GM18505 (cell line): Measurements from ENCODE around the gene C6orf141.

Experiments used
- ATAC-seq: cut with Tn5 transposase; IDR thresholded peaks from one replicate; pipeline ENCODE4 v1.9.1; 2021; ENCODE audit not compliant: unreplicated experiment
- POLR2A ChIP-seq: IDR thresholded peaks from 4 replicates; pipeline ENCODE4 v1.6.1; 2011; ENCODE audit warnings: borderline replicate concordance; ENCODE audit not compliant: insufficient read depth, insufficient read length; ENCODE audit errors: extremely low read depth

Gene C6orf141

GRCh38 chr6:49549691-49550491, 577 bp upstream of the C6orf141 start:
- no peak for TF ChIP-seq POLR2A
- ATAC-seq = no peak

DNA sequence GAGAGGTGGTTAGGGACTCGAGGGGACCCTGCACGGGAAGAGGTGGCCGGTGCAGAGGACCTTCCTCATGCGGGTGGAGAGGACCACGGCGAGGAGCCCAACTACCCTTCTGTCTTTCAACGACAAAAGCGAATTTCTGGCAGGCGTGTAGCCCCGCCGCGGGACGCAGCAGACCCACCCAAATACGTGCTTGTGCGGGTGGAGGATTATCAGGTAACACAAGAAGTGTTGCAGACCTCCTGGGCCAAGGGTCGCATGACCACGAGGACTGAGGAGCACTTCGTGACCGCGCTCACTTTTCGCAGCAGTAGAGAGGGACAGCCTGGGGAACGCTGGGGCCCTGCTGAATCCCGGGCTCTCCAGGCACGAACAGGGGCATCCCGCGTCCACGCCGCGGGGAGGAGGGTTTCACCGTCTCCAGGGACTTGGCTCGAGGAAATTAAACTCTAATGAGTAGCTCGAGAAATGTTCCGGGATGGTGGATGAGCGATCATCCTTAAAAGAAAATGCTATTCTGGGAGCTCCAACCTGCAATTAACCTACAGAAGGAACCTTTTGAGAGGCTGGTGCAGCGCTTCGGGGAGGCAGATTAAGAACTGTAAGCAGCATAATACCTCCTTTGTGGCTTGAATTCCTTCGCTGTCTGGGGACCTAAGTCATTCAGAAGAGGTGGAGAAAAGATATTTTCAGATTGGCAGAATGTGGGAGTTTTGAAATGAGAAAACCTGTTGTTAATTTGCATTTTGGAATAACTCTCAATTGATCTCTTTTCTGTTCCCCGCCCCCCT, 804 bp downstream of the C6orf141 start:
- no peak for TF ChIP-seq POLR2A
- ATAC-seq = peak; percentile 43

DNA sequence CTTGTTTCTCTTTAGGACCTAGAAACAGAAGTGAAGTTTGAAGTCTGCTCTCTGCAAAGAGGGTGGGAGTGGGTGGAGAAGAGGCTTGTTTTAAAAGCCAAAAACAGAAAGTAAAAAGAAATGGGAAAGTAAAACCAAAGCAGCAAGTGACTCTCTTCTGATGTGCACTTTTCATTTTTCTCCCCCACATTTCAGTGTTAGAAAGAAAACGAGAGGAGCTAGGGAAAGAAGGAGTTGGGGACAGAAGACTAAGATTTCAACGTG, 1.3 kb downstream of the C6orf141 start:
- peak; percentile 41 for ATAC-seq

DNA sequence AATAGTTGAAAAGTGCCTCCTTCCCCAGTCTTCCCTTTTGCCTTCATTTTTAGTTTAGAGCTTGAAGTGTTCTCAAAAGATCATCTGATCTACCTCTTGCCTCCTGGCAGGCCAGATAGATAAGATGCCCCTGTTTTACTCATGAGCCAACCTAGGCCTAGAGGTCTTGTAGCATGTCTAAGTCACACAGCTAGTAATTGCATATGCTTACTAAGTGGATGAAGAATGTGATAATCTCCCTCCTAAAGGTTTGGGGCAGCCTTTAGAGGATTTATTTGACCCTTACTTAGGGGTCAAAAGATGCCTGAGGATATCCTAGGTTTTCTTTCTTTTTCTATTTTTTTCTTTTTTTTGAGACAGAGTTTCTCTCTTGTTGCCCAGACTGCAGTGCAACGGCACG, 2.1 kb downstream of the C6orf141 start:
- ATAC-seq = no peak
- TF ChIP-seq POLR2A = no peak

More for the DNA sequence above, 1.3 kb downstream of the C6orf141 start:
- no peak for TF ChIP-seq POLR2A

DNA sequence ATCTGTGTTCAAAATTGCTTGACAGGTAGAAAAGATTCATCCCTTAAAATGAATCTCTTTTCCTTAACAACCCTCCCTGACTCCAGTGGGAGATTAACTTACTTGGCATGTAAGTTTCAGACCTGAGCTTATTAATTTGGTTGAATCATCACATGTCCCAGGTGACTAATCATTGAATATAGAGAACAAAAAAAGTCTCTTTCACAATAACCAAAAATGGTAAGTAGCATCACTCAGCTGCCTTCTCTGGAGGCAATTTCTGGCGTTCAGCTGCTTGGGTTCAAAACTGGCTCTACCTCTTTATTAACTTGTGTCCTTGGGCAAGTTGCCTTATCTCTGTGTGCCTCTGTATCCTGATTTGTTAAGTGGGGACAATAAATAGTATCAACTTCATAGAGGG, 2.9 kb downstream of the C6orf141 start:
- no peak for TF ChIP-seq POLR2A
- no peak for ATAC-seq

DNA sequence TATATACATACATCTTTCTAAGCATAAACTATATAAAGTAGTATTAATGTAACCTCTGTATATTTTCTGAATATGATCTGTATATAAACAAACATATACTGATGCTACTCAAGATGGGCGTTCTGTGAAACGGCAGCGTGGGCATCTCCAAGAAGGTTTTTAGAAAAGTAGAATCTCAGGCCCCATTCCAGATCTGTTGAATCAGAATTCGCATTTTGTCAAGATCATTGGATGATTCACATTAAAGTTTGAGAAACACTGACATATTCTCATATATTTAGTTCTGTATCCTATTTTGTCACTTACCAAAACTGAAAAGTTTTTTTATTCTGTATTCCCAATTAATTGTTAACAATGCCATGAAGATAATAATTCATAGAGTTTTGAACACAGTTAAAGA, 5.5 kb downstream of the C6orf141 start:
- TF ChIP-seq POLR2A = no peak
- ATAC-seq = no peak

GRCh38 chr6:49556429-49556837, 6.0 kb downstream of the C6orf141 start:
- no peak for TF ChIP-seq POLR2A
- no peak for ATAC-seq

DNA sequence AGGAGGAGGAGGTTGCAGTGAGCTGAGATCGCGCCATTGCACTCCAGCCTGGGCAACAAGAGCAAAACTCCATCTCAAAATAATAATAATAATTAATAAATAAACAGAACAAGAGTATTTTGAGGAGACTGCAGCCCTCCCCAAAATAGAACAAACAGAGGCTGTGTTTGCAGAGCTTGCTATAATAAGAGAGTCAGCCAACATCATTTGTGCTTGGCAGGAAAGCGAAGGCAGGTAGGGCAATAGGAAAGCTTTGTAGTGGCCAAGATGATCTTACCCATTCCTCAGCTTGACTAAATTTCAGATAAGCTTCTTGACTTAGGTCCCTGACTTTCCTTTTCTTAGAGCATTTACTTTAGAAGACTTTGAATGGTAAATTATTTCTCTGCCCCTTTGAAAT, 6.7 kb downstream of the C6orf141 start:
- ATAC-seq = no peak
- no peak for TF ChIP-seq POLR2A

DNA sequence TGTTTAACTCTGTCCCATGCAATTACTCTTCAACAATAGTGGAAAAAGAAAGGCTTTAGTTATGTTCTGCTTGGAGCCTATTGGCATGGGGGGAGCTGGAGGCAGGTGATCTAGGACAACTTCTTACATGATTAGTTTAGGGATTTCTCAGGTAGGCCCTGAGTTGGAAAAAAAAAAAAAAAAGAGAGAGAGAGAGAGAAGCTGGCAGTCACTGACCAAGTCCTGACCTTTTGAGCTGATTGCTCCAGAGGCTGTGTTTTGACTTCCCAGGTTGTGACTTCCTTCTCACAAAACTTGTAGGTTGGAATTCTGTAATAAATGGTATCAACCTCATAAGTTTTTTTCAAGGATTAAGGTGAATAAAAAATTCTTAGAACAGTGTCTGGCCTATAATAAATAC, 7.8 kb downstream of the C6orf141 start:
- no peak for ATAC-seq
- TF ChIP-seq POLR2A = no peak

GRCh38 chr6:49563006-49563886, 12.8 kb downstream of the C6orf141 start:
- no peak for ATAC-seq
- no peak for TF ChIP-seq POLR2A

GRCh38 chr6:49564552-49564951, 14.1 kb downstream of the C6orf141 start:
- ATAC-seq = no peak
- no peak for TF ChIP-seq POLR2A

- no peak for ATAC-seq
- TF ChIP-seq POLR2A = no peak
Measured at GRCh38 chr6:49565261-49565660, 14.8 kb downstream of the C6orf141 start.

DNA sequence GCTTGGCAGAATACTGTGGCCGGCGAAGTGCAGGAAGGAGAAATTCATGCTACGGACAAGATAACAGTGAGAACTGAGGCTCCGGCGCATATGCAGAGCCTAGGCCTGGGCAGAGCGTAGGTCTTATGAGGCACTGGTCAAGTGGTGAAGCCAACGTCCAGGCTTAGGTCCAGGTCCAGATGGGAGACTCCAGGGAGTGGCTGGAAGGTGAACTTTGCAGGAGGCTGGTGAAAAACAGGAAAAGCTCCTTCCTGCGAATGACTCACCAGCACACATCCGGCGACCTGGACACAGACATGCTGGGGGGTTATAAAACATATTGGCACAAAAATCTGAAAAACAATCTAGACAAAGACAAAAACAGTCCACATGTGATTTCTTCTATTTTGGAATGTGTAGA, 15.4 kb downstream of the C6orf141 start:
- ATAC-seq = no peak
- no peak for TF ChIP-seq POLR2A
